Esophagus muscularis mucosa (tissue), 3 donors: ENCODE measurements around the gene NUP98.

Experiments used
- CTCF ChIP-seq, 3 experiments: fragments of 200-600 bp in 2 of 3; fragments of 450-650 bp in 1 of 3; sonication (generic) in 2 of 3; IDR thresholded peaks; one replicate each; pipeline ENCODE4 v1.5.1; 2017 to 2019; ENCODE audit warnings: antibody characterized with exemption in 3 of 3, mild to moderate bottlenecking in 2 of 3, moderate library complexity in 1 of 3
- POLR2A ChIP-seq: fragments of 450-650 bp; IDR thresholded peaks from one replicate; pipeline ENCODE4 v1.6.1; 2017; ENCODE audit warnings: antibody characterized with exemption, moderate library complexity, mild to moderate bottlenecking, low read depth
- POLR2AphosphoS5 ChIP-seq, 2 donors: sonication (generic); formaldehyde crosslinking; IDR thresholded peaks; one replicate each; pipeline ENCODE4 v1.6.1; 2017; ENCODE audit warnings: antibody characterized with exemption in 2 of 2

DNA sequence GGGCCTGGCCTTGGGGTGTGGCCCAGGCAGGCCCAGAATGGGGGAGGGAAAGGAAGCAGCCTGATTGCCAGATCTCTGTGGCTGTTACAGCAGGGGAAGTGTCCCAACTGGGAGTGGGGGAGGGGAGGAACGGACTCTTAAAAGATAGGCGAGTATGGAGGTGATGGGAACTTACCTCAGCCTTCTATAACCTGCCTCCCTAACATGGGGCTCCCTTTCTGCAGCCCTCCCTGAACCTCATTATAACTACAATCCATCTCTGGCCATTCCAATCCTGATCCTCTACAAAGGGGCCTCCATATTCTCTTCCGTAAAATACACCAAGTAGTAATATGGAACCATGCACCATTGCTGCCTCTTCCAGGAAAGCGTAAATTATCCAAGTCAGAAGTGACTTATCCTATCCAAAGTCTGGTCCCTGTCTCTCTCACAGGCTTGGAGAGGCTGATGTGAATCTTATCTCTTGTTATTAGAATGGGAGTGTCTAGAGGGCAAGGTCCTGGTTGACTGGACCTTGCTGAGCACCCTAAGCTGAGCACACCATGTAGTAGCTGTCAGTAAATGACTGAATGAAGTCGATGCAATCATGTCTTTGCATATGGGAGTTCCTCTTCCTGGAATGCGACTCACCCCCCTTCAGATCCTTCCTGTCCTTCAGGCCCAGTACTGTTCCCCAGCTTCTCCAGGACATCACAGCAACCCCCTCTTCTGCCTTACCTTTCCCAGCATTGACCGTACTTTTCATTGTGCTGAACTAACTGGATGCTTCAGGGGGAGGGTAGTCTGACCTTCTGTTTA, 37.5 kb upstream of the NUP98 start:
- TF ChIP-seq POLR2A (no peak), CTCF (IDR thresholded peaks at IDR 0.05) (no peak), POLR2AphosphoS5 (IDR thresholded peaks at IDR 0.05) (no peak)
